Adrenal gland (tissue), 5 donors: ENCODE measurements around the gene DGKG.

ENCODE experiments used
- POLR2A ChIP-seq, 2 donors: fragments of 450-650 bp; IDR thresholded peaks; one replicate each; pipeline ENCODE4 v1.6.1; 2017; ENCODE audit warnings: antibody characterized with exemption in 2 of 2, mild to moderate bottlenecking in 2 of 2, moderate library complexity in 1 of 2
- TF ChIP-seq, protein P1 (sequence below), 6 experiments: fragments of 450-650 bp in 4 of 6; fragments of 200-600 bp in 2 of 6; sonication (generic) in 1 of 6; IDR thresholded peaks; 1 replicate in 5 of 6; 2 replicates in 1 of 6; pipeline versions ENCODE4 v1.5.1 to v1.8.0; 2016 to 2021; ENCODE audit warnings: antibody characterized with exemption in 6 of 6, mild to moderate bottlenecking in 2 of 6, moderate library complexity in 1 of 6
- donor health status: DM: no; HTN: no; CAD: no.

GRCh38 chr3:186305286-186305685 is 56.7 kb downstream of the DGKG start:
- TF ChIP-seq, protein P1, sequence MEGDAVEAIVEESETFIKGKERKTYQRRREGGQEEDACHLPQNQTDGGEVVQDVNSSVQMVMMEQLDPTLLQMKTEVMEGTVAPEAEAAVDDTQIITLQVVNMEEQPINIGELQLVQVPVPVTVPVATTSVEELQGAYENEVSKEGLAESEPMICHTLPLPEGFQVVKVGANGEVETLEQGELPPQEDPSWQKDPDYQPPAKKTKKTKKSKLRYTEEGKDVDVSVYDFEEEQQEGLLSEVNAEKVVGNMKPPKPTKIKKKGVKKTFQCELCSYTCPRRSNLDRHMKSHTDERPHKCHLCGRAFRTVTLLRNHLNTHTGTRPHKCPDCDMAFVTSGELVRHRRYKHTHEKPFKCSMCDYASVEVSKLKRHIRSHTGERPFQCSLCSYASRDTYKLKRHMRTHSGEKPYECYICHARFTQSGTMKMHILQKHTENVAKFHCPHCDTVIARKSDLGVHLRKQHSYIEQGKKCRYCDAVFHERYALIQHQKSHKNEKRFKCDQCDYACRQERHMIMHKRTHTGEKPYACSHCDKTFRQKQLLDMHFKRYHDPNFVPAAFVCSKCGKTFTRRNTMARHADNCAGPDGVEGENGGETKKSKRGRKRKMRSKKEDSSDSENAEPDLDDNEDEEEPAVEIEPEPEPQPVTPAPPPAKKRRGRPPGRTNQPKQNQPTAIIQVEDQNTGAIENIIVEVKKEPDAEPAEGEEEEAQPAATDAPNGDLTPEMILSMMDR (IDR thresholded peaks at IDR 0.05), result no peak
- TF ChIP-seq POLR2A (IDR thresholded peaks at IDR 0.05), result no peak
